OCI-LY1 (cell line): Measurements from ENCODE around the gene LDLRAD3.

Experiments
- H2AFZ ChIP-seq: fragments of 200-600 bp; sonication (generic), shearing (Covaris generic); 2 replicates; pipeline ENCODE4 v1.6.0; 2014; ENCODE audit warnings: antibody characterized with exemption, mild to moderate bottlenecking, low read length
- H3F3A ChIP-seq: fragments of 200-600 bp; sonication (generic), shearing (Covaris generic); 2 replicates; pipeline ENCODE4 v1.6.0; 2014; ENCODE audit warnings: mild to moderate bottlenecking, antibody characterized with exemption, low read length, moderate library complexity; ENCODE audit not compliant: insufficient read depth
- H3K27ac ChIP-seq: fragments of 200-600 bp; sonication (generic); 2 replicates; pipeline ENCODE4 v1.5.1; 2014; ENCODE audit warnings: low read length, mixed run types, mild to moderate bottlenecking, low read depth; ENCODE audit not compliant: poor library complexity, severe bottlenecking
- H3K27me3 ChIP-seq: fragments of 200-600 bp; sonication (generic); 2 replicates; pipeline ENCODE4 v1.6.0; 2014; ENCODE audit warnings: antibody characterized with exemption, mild to moderate bottlenecking, low read length, moderate library complexity; ENCODE audit not compliant: insufficient read depth
- H3K36me3 ChIP-seq: fragments of 200-600 bp; sonication (generic); 2 replicates; pipeline ENCODE4 v1.6.1; 2014; ENCODE audit warnings: mild to moderate bottlenecking, antibody characterized with exemption, low read length, moderate library complexity, mixed read lengths; ENCODE audit not compliant: insufficient read depth
- H3K4me1 ChIP-seq: fragments of 200-600 bp; sonication (generic); 2 replicates; pipeline ENCODE4 v1.5.1; 2014; ENCODE audit warnings: mild to moderate bottlenecking, low read length, moderate library complexity; ENCODE audit not compliant: insufficient read depth, severe bottlenecking
- H3K4me2 ChIP-seq: fragments of 200-600 bp; sonication (generic), shearing (Covaris generic); 2 replicates; pipeline ENCODE4 v1.6.1; 2014; ENCODE audit warnings: low read length
- H3K4me3 ChIP-seq: fragments of 200-600 bp; sonication (generic); 2 replicates; pipeline ENCODE4 v1.5.1; 2014; ENCODE audit warnings: low read length, low read depth, mild to moderate bottlenecking, mixed read lengths; ENCODE audit not compliant: poor library complexity, severe bottlenecking
- H3K79me2 ChIP-seq: fragments of 200-600 bp; shearing (Covaris generic); 2 replicates; pipeline ENCODE4 v1.6.1; 2016; ENCODE audit warnings: mixed run types, low read length, mixed read lengths; ENCODE audit not compliant: insufficient read depth
- H3K9ac ChIP-seq: fragments of 200-600 bp; sonication (generic), shearing (Covaris generic); 2 replicates; pipeline ENCODE4 v1.6.1; 2014; ENCODE audit warnings: mild to moderate bottlenecking, low read length, mixed read lengths
- H3K9me2 ChIP-seq: fragments of 200-600 bp; sonication (generic), shearing (Covaris generic); 2 replicates; pipeline ENCODE4 v1.6.1; 2014; ENCODE audit warnings: low read depth, mild to moderate bottlenecking, low read length, mixed read lengths
- H3K9me3 ChIP-seq: fragments of 200-600 bp; shearing (Covaris generic); 2 replicates; pipeline ENCODE4 v1.6.1; 2014; ENCODE audit warnings: low read length, mixed read lengths
- H4K20me1 ChIP-seq: fragments of 200-600 bp; sonication (generic), shearing (Covaris generic); 2 replicates; pipeline ENCODE4 v1.6.0; 2016; ENCODE audit warnings: mild to moderate bottlenecking, low read length; ENCODE audit not compliant: insufficient read depth
- CTCF ChIP-seq: fragments of 200-600 bp; sonication (generic), shearing (Covaris generic); IDR thresholded peaks from 2 replicates; pipeline ENCODE4 v1.5.1; 2017; ENCODE audit warnings: mild to moderate bottlenecking, antibody characterized with exemption, low read length, moderate library complexity, mixed read lengths
- EZH2 ChIP-seq: fragments of 200-600 bp; sonication (generic), shearing (Covaris generic); IDR thresholded peaks from 2 replicates; pipeline ENCODE4 v1.8.0; 2017; ENCODE audit warnings: borderline replicate concordance, mixed run types, mild to moderate bottlenecking, antibody characterized with exemption, low read length, moderate library complexity, mixed read lengths

Gene LDLRAD3

GRCh38 chr11:36247493-36247892 lies 303.6 kb downstream of the LDLRAD3 start:
- no peaks in the 10 kb centered on the region for H3K79me2 ChIP-seq
- no peak overlapping the region for H3K4me3 ChIP-seq

GRCh38 chr11:36248436-36248835 lies 304.6 kb downstream of the LDLRAD3 start:
- H3F3A ChIP-seq: no peaks in the 10 kb centered on the region
- TF ChIP-seq CTCF (no peak), EZH2 (no peak)
- no peaks in the 10 kb centered on the region for H3K4me1 ChIP-seq
- H4K20me1 ChIP-seq: no peaks in the 10 kb centered on the region
- H3K9me3 ChIP-seq: no peaks in the 10 kb centered on the region
- H3K9ac ChIP-seq: no peak overlapping the region
- H3K9me2 ChIP-seq: no peaks in the 10 kb centered on the region
- H3K27ac ChIP-seq: no peak overlapping the region
- no peaks in the 10 kb centered on the region for H3K27me3 ChIP-seq
- H3K79me2 ChIP-seq: no peaks in the 10 kb centered on the region
- no peaks in the 10 kb centered on the region for H3K36me3 ChIP-seq
- H2AFZ ChIP-seq: no peak overlapping the region
- H3K4me2 ChIP-seq: no peak overlapping the region
- H3K4me3 ChIP-seq: no peak overlapping the region

More at GRCh38 chr11:36247493-36247892, 303.6 kb downstream of the LDLRAD3 start:
- Histone ChIP-seq H3K9me3 (no peaks in the 10 kb centered on the region), H3K9ac (no peak overlapping the region), H2AFZ (no peak overlapping the region), H3K36me3 (no peaks in the 10 kb centered on the region), H3K4me1 (no peaks in the 10 kb centered on the region), H4K20me1 (no peaks in the 10 kb centered on the region), H3K27me3 (no peaks in the 10 kb centered on the region), H3K27ac (no peak overlapping the region), H3K4me2 (no peak overlapping the region), H3F3A (no peaks in the 10 kb centered on the region), H3K9me2 (no peaks in the 10 kb centered on the region)
- no peak for TF ChIP-seq EZH2
- TF ChIP-seq CTCF: no peak

GRCh38 chr11:36249246-36249645 lies 305.4 kb downstream of the LDLRAD3 start:
- H3K9me3 ChIP-seq: no peaks in the 10 kb centered on the region
- H2AFZ ChIP-seq: no peak overlapping the region
- no peak overlapping the region for H3K9ac ChIP-seq
- no peaks in the 10 kb centered on the region for H3K36me3 ChIP-seq
- no peak overlapping the region for H3K27ac ChIP-seq
- H3K4me2 ChIP-seq: no peak overlapping the region
- no peaks in the 10 kb centered on the region for H3K4me1 ChIP-seq
- H4K20me1 ChIP-seq: no peaks in the 10 kb centered on the region
- no peaks in the 10 kb centered on the region for H3K79me2 ChIP-seq
- no peaks in the 10 kb centered on the region for H3K9me2 ChIP-seq
- H3K27me3 ChIP-seq: no peaks in the 10 kb centered on the region
- TF ChIP-seq CTCF (no peak), EZH2 (no peak)
- no peaks in the 10 kb centered on the region for H3F3A ChIP-seq
- H3K4me3 ChIP-seq: no peak overlapping the region
